ENCODE measurements around the gene RALGPS1.

The RALGPS1 gene

GRCh38 chr9:127105805-127106465 lies 191.4 kb downstream of the RALGPS1 start (continued):
- TF ChIP-seq, protein P1, sequence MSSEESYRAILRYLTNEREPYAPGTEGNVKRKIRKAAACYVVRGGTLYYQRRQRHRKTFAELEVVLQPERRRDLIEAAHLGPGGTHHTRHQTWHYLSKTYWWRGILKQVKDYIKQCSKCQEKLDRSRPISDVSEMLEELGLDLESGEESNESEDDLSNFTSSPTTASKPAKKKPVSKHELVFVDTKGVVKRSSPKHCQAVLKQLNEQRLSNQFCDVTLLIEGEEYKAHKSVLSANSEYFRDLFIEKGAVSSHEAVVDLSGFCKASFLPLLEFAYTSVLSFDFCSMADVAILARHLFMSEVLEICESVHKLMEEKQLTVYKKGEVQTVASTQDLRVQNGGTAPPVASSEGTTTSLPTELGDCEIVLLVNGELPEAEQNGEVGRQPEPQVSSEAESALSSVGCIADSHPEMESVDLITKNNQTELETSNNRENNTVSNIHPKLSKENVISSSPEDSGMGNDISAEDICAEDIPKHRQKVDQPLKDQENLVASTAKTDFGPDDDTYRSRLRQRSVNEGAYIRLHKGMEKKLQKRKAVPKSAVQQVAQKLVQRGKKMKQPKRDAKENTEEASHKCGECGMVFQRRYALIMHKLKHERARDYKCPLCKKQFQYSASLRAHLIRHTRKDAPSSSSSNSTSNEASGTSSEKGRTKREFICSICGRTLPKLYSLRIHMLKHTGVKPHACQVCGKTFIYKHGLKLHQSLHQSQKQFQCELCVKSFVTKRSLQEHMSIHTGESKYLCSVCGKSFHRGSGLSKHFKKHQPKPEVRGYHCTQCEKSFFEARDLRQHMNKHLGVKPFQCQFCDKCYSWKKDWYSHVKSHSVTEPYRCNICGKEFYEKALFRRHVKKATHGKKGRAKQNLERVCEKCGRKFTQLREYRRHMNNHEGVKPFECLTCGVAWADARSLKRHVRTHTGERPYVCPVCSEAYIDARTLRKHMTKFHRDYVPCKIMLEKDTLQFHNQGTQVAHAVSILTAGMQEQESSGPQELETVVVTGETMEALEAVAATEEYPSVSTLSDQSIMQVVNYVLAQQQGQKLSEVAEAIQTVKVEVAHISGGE (tag by site-specific recombination; conservative IDR thresholded peaks at IDR 0.05; ENCODE audit: low read depth): no peak
- no peak for TF ChIP-seq ZNF555 (tag by site-specific recombination; conservative IDR thresholded peaks at IDR 0.05)
- TF ChIP-seq ZNF26 (tag by site-specific recombination; IDR thresholded peaks at IDR 0.05): no peak
- no peak for TF ChIP-seq OVOL3 (tag by site-specific recombination; IDR thresholded peaks at IDR 0.05)
- no peak for TF ChIP-seq ZNF48 (tag by site-specific recombination; IDR thresholded peaks at IDR 0.05)
- TF ChIP-seq ZNF2 (tag by site-specific recombination; IDR thresholded peaks at IDR 0.05): no peak

- no peaks in the 10 kb centered on the region for H3K36me3 ChIP-seq (ENCODE audit: control insufficient read depth in 2 of 2, insufficient read depth in 1 of 2, low read length in 2 of 2)
- H3K4me1 ChIP-seq (ENCODE audit: control insufficient read depth, insufficient read depth, low read length): no peaks in the 10 kb centered on the region
- H3K9me3 ChIP-seq (ENCODE audit: control insufficient read depth, insufficient read depth, low read depth, low read length): no peaks in the 10 kb centered on the region
- no peak overlapping the region for H3K27ac ChIP-seq (ENCODE audit: extremely low read depth, low read depth, low read length)
- POLR2A ChIA-PET: no interaction called here
- H3K4me3 ChIP-seq (ENCODE audit: low read depth, low read length): no peak overlapping the region
- CTCF ChIA-PET: interaction anchor here (0.7 to 0.9 kb wide), 3 partner anchors 15 to 472 kb away, joined by 3 read pairs; no protein-coding TSS in a partner anchor
- TF ChIP-seq OVOL3 (tag by site-specific recombination; IDR thresholded peaks at IDR 0.05) (no peak), ZNF16 (tag by site-specific recombination; IDR thresholded peaks at IDR 0.05; ENCODE audit: low read depth) (no peak), ZBTB6 (tag by site-specific recombination; IDR thresholded peaks at IDR 0.05) (no peak), ZNF521 (tag by site-specific recombination; IDR thresholded peaks at IDR 0.05) (no peak), ZNF610 (tag by site-specific recombination; IDR thresholded peaks at IDR 0.05; ENCODE audit: borderline replicate concordance) (no peak), ZNF362 (tag by site-specific recombination; IDR thresholded peaks at IDR 0.05) (no peak), ZNF596 (tag by site-specific recombination; IDR thresholded peaks at IDR 0.05) (no peak), ZNF768 (tag by site-specific recombination; IDR thresholded peaks at IDR 0.05) (no peak), ZNF350 (tag by site-specific recombination; IDR thresholded peaks at IDR 0.05) (no peak)
- TF ChIP-seq, protein P2, sequence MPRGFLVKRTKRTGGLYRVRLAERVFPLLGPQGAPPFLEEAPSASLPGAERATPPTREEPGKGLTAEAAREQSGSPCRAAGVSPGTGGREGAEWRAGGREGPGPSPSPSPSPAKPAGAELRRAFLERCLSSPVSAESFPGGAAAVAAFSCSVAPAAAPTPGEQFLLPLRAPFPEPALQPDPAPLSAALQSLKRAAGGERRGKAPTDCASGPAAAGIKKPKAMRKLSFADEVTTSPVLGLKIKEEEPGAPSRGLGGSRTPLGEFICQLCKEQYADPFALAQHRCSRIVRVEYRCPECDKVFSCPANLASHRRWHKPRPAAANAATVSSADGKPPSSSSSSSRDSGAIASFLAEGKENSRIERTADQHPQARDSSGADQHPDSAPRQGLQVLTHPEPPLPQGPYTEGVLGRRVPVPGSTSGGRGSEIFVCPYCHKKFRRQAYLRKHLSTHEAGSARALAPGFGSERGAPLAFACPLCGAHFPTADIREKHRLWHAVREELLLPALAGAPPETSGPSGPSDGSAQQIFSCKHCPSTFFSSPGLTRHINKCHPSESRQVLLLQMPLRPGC (tag by site-specific recombination; IDR thresholded peaks at IDR 0.05): no peak
- TF ChIP-seq, protein P3, sequence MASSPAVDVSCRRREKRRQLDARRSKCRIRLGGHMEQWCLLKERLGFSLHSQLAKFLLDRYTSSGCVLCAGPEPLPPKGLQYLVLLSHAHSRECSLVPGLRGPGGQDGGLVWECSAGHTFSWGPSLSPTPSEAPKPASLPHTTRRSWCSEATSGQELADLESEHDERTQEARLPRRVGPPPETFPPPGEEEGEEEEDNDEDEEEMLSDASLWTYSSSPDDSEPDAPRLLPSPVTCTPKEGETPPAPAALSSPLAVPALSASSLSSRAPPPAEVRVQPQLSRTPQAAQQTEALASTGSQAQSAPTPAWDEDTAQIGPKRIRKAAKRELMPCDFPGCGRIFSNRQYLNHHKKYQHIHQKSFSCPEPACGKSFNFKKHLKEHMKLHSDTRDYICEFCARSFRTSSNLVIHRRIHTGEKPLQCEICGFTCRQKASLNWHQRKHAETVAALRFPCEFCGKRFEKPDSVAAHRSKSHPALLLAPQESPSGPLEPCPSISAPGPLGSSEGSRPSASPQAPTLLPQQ (tag by site-specific recombination; IDR thresholded peaks at IDR 0.05): no peak
- TF ChIP-seq, protein P4, sequence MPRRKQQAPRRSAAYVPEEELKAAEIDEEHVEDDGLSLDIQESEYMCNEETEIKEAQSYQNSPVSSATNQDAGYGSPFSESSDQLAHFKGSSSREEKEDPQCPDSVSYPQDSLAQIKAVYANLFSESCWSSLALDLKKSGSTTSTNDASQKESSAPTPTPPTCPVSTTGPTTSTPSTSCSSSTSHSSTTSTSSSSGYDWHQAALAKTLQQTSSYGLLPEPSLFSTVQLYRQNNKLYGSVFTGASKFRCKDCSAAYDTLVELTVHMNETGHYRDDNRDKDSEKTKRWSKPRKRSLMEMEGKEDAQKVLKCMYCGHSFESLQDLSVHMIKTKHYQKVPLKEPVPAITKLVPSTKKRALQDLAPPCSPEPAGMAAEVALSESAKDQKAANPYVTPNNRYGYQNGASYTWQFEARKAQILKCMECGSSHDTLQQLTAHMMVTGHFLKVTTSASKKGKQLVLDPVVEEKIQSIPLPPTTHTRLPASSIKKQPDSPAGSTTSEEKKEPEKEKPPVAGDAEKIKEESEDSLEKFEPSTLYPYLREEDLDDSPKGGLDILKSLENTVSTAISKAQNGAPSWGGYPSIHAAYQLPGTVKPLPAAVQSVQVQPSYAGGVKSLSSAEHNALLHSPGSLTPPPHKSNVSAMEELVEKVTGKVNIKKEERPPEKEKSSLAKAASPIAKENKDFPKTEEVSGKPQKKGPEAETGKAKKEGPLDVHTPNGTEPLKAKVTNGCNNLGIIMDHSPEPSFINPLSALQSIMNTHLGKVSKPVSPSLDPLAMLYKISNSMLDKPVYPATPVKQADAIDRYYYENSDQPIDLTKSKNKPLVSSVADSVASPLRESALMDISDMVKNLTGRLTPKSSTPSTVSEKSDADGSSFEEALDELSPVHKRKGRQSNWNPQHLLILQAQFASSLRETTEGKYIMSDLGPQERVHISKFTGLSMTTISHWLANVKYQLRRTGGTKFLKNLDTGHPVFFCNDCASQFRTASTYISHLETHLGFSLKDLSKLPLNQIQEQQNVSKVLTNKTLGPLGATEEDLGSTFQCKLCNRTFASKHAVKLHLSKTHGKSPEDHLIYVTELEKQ (tag by site-specific recombination; IDR thresholded peaks at IDR 0.05; ENCODE audit: borderline replicate concordance): no peak
- TF ChIP-seq, protein P5, sequence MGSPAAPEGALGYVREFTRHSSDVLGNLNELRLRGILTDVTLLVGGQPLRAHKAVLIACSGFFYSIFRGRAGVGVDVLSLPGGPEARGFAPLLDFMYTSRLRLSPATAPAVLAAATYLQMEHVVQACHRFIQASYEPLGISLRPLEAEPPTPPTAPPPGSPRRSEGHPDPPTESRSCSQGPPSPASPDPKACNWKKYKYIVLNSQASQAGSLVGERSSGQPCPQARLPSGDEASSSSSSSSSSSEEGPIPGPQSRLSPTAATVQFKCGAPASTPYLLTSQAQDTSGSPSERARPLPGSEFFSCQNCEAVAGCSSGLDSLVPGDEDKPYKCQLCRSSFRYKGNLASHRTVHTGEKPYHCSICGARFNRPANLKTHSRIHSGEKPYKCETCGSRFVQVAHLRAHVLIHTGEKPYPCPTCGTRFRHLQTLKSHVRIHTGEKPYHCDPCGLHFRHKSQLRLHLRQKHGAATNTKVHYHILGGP (tag by site-specific recombination; IDR thresholded peaks at IDR 0.05): no peak
Observed at GRCh38 chr9:127106466-127106855, 191.9 kb downstream of the RALGPS1 start.
